ENCODE data around the gene MRPL55.

The MRPL55 gene

GRCh38 chr1:228092342-228093049 is 16.6 kb downstream of the MRPL55 start:
- no peak overlapping the region for H3K18ac ChIP-seq (ENCODE audit: low read length)
- H3K23ac ChIP-seq (ENCODE audit: low read depth, low read length, poor library complexity): no peak overlapping the region
- no peak overlapping the region for H2AFZ ChIP-seq (ENCODE audit: low read length)
- H3K36me3 ChIP-seq (replicated peaks in 1 of 2; ENCODE audit: control insufficient read depth in 2 of 2, insufficient read depth in 2 of 2, low read length in 2 of 2): peaks cover 25 to 91% of the 10 kb centered on the region in 2 donors
- no peak overlapping the region for H2BK12ac ChIP-seq (ENCODE audit: low read length)
- H3K4me3 ChIP-seq (ENCODE audit: low read length in 2 of 2): no peak overlapping the region
- H3K4me2 ChIP-seq (ENCODE audit: insufficient read depth, low read length, poor library complexity, severe bottlenecking): no peak overlapping the region
- no CpG with 5 or more reads among the region's 11 CpGs for WGBS, 2 donors (ENCODE audit: extremely low coverage in 2 of 2, insufficient read length in 2 of 2, insufficient replicate concordance in 1 of 2)
- H3K14ac ChIP-seq (ENCODE audit: low read length): no peak overlapping the region
- no peak overlapping the region for H3K4ac ChIP-seq (ENCODE audit: low read length)
- H2BK15ac ChIP-seq (ENCODE audit: low read length): no peak overlapping the region
- no peak overlapping the region for H2AK5ac ChIP-seq (ENCODE audit: low read depth, low read length)
- H4K91ac ChIP-seq (ENCODE audit: low read depth, low read length, poor library complexity): no peak overlapping the region
- no peak overlapping the region for H2BK5ac ChIP-seq (ENCODE audit: low read length)
- H3K9me3 ChIP-seq (replicated peaks in 1 of 2; ENCODE audit: control insufficient read depth in 2 of 2, insufficient read depth in 1 of 2, low read depth in 1 of 2, low read length in 2 of 2): peaks cover 16 to 40% of the 10 kb centered on the region in 2 donors
- no peak overlapping the region for H3K9ac ChIP-seq (ENCODE audit: low read depth, low read length, poor library complexity)
- H4K8ac ChIP-seq (ENCODE audit: low read depth, low read length): no peak overlapping the region
- no peak for DNase-seq (ENCODE audit: low spot score)
- no peaks in the 10 kb centered on the region for H3K27me3 ChIP-seq (ENCODE audit: control insufficient read depth in 3 of 3, insufficient read depth in 3 of 3, low read depth in 1 of 3, low read length in 3 of 3)
- H3K79me1 ChIP-seq (ENCODE audit: low read depth, low read length): peaks cover 28% of the 10 kb centered on the region
- H3K27ac ChIP-seq (replicated peaks; ENCODE audit: low read length): no peak overlapping the region
- no peak overlapping the region for H2BK120ac ChIP-seq (ENCODE audit: low read depth, low read length)
- H3K4me1 ChIP-seq (ENCODE audit: control insufficient read depth in 2 of 2, insufficient read depth in 1 of 2, low read depth in 1 of 2, low read length in 2 of 2): peaks cover 4 to 10% of the 10 kb centered on the region in 2 donors

DNA sequence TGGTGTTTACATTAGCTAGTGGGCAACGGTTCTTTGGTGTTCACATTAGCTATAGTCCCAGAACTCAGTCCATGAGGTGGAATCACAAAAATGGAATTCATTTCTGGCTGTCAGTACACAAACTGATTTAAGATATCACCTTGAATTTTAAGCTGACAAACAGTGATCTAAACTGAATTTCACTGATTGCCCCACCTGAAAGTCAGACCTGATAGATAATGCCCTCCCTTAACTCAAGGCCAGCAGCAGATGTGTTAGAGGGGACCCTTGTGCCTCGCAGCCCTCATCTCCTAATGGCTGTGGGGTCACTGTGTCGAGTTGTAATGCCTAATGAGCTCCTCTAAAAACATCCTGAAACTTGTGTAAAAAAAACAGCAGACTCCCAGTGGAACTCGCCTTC is 18.0 kb downstream of the MRPL55 start:
- Histone ChIP-seq H4K91ac (ENCODE audit: low read depth, low read length, poor library complexity) (no peak overlapping the region), H4K8ac (ENCODE audit: low read depth, low read length) (no peak overlapping the region), H3K4ac (ENCODE audit: low read length) (no peak overlapping the region), H3K36me3 (replicated peaks in 1 of 2; ENCODE audit: control insufficient read depth in 2 of 2, insufficient read depth in 2 of 2, low read length in 2 of 2) (peaks cover 13 to 87% of the 10 kb centered on the region in 2 donors), H2BK5ac (ENCODE audit: low read length) (no peak overlapping the region), H2AK5ac (ENCODE audit: low read depth, low read length) (no peak overlapping the region), H3K9ac (ENCODE audit: low read depth, low read length, poor library complexity) (no peak overlapping the region), H2BK15ac (ENCODE audit: low read length) (no peak overlapping the region), H3K23ac (ENCODE audit: low read depth, low read length, poor library complexity) (no peak overlapping the region), H3K4me3 (ENCODE audit: low read length in 2 of 2) (no peak overlapping the region), H3K4me1 (ENCODE audit: control insufficient read depth in 2 of 2, insufficient read depth in 1 of 2, low read depth in 1 of 2, low read length in 2 of 2) (peaks cover 4 to 12% of the 10 kb centered on the region in 2 donors), H3K9me3 (replicated peaks in 1 of 2; ENCODE audit: control insufficient read depth in 2 of 2, insufficient read depth in 1 of 2, low read depth in 1 of 2, low read length in 2 of 2) (peaks cover 16 to 40% of the 10 kb centered on the region in 2 donors), H2AFZ (ENCODE audit: low read length) (no peak overlapping the region), H2BK12ac (ENCODE audit: low read length) (no peak overlapping the region), H3K4me2 (ENCODE audit: insufficient read depth, low read length, poor library complexity, severe bottlenecking) (no peak overlapping the region), H3K27ac (replicated peaks; ENCODE audit: low read length) (no peak overlapping the region), H3K27me3 (ENCODE audit: control insufficient read depth in 3 of 3, insufficient read depth in 3 of 3, low read depth in 1 of 3, low read length in 3 of 3) (no peaks in the 10 kb centered on the region), H2BK120ac (ENCODE audit: low read depth, low read length) (no peak overlapping the region), H3K79me1 (ENCODE audit: low read depth, low read length) (peaks cover 26% of the 10 kb centered on the region), H3K14ac (ENCODE audit: low read length) (no peak overlapping the region), H3K18ac (ENCODE audit: low read length) (no peak overlapping the region)
- no peak for DNase-seq (ENCODE audit: low spot score)
- no CpG with 5 or more reads among the region's 4 CpGs for whole genome bisulfite sequencing, 2 donors (ENCODE audit: extremely low coverage in 2 of 2, insufficient read length in 2 of 2, insufficient replicate concordance in 1 of 2)

DNA sequence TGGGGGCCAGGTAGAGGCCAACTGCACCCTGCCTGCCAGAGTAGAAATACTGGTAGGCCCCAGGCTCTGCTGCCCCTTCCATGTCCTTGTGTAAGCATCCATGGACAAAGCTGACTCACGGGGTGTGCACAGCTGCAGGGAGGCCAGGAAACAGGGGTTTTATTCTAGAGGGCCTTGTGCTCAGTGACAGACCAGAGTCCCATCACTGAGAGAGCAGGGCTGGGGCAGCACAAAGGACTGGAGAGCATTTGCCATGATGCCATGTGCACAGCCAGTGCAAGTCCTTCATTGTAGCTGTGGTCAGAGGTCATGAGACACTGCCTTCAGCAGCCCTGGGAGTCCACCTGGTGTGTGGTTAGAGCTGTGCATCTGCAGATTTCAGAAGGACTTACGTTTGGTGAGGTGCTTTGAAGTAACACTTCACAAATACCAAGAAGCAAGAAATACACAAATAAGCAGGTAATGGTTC is 18.5 kb downstream of the MRPL55 start:
- WGBS, 2 donors (ENCODE audit: extremely low coverage in 2 of 2, insufficient read length in 2 of 2, insufficient replicate concordance in 1 of 2): no CpG with 5 or more reads among the region's 2 CpGs
- no peak overlapping the region for H3K23ac ChIP-seq (ENCODE audit: low read depth, low read length, poor library complexity)
- peaks cover 23% of the 10 kb centered on the region for H3K79me1 ChIP-seq (ENCODE audit: low read depth, low read length)
- H3K4me2 ChIP-seq (ENCODE audit: insufficient read depth, low read length, poor library complexity, severe bottlenecking): no peak overlapping the region
- H3K18ac ChIP-seq (ENCODE audit: low read length): no peak overlapping the region
- H4K8ac ChIP-seq (ENCODE audit: low read depth, low read length): no peak overlapping the region
- no peak overlapping the region for H4K91ac ChIP-seq (ENCODE audit: low read depth, low read length, poor library complexity)
- no peaks in the 10 kb centered on the region for H3K27me3 ChIP-seq (ENCODE audit: control insufficient read depth in 3 of 3, insufficient read depth in 3 of 3, low read depth in 1 of 3, low read length in 3 of 3)
- no peak overlapping the region for H3K14ac ChIP-seq (ENCODE audit: low read length)
- H3K9ac ChIP-seq (ENCODE audit: low read depth, low read length, poor library complexity): no peak overlapping the region
- no peak overlapping the region for H3K4me3 ChIP-seq (ENCODE audit: low read length in 2 of 2)
- H2AFZ ChIP-seq (ENCODE audit: low read length): no peak overlapping the region
- no peak for DNase-seq (ENCODE audit: low spot score)
- H2BK5ac ChIP-seq (ENCODE audit: low read length): no peak overlapping the region
- H2AK5ac ChIP-seq (ENCODE audit: low read depth, low read length): no peak overlapping the region
- no peak overlapping the region for H2BK12ac ChIP-seq (ENCODE audit: low read length)
- H3K27ac ChIP-seq (replicated peaks; ENCODE audit: low read length): no peak overlapping the region
- H3K4ac ChIP-seq (ENCODE audit: low read length): no peak overlapping the region
- H3K4me1 ChIP-seq (ENCODE audit: control insufficient read depth in 2 of 2, insufficient read depth in 1 of 2, low read depth in 1 of 2, low read length in 2 of 2): peaks cover 6 to 12% of the 10 kb centered on the region in 2 donors
- H3K36me3 ChIP-seq (replicated peaks in 1 of 2; ENCODE audit: control insufficient read depth in 2 of 2, insufficient read depth in 2 of 2, low read length in 2 of 2): peaks cover 16 to 86% of the 10 kb centered on the region in 2 donors
- no peak overlapping the region for H2BK120ac ChIP-seq (ENCODE audit: low read depth, low read length)
- H3K9me3 ChIP-seq (replicated peaks in 1 of 2; ENCODE audit: control insufficient read depth in 2 of 2, insufficient read depth in 1 of 2, low read depth in 1 of 2, low read length in 2 of 2): peaks cover 16 to 37% of the 10 kb centered on the region in 2 donors
- no peak overlapping the region for H2BK15ac ChIP-seq (ENCODE audit: low read length)

DNA sequence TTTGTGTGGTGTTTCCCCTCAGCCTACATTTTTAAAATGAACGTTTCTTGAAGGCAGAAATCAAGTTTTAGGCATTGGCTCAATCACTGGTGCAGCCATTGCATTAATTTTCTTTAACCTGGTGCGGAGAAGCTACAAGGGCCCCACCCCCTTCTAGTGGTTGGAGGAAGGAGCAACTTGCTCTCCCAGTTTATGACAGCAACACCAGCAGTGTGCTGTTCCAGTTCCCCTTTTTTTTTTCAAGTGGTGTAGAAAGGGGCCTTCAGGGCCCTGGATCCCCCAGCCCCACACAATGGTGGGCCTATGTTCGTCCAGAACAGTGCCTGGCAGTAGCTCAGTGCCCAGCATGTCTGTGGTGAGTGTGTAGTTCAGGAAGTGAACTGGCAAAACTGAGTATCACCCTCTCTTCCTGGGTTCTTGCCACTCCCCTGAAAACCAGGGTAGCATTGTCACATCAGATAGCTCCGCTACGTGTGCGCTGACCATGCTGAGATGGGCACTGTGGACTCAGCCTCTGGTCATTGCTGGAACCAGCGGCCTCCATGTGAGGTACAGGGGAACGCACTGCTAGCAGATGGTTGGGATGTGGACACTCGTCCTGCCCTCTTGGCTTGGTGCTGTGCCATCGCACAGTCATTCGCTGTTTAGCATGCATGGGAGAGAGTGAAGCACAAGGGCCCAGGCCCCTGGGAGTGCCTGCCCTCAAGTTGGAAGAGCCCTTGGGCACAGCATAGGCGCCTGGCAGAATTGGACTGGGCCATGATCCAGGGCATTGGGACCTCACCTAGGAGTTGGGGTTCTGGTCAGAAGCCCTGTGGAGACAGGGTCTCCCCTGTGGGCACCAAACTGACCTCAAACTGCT is 19.3 kb downstream of the MRPL55 start:
- peak overlapping the region; percentile 5 for H2BK5ac ChIP-seq (ENCODE audit: low read length)
- no peak overlapping the region for H4K91ac ChIP-seq (ENCODE audit: low read depth, low read length, poor library complexity)
- DNase-seq (ENCODE audit: low spot score): no peak
- H3K27me3 ChIP-seq (ENCODE audit: control insufficient read depth in 3 of 3, insufficient read depth in 3 of 3, low read depth in 1 of 3, low read length in 3 of 3): no peaks in the 10 kb centered on the region
- H2AFZ ChIP-seq (ENCODE audit: low read length): no peak overlapping the region
- peak overlapping the region; percentile 38 for H3K23ac ChIP-seq (ENCODE audit: low read depth, low read length, poor library complexity)
- no peak overlapping the region for H4K8ac ChIP-seq (ENCODE audit: low read depth, low read length)
- H3K79me1 ChIP-seq (ENCODE audit: low read depth, low read length): peaks cover 26% of the 10 kb centered on the region
- H3K36me3 ChIP-seq (replicated peaks in 1 of 2; ENCODE audit: control insufficient read depth in 2 of 2, insufficient read depth in 2 of 2, low read length in 2 of 2): peaks cover 13 to 86% of the 10 kb centered on the region in 2 donors
- H2BK12ac ChIP-seq (ENCODE audit: low read length): no peak overlapping the region
- H3K4me3 ChIP-seq (ENCODE audit: low read length in 2 of 2): no peak overlapping the region
- H3K18ac ChIP-seq (ENCODE audit: low read length): no peak overlapping the region
- peaks cover 14 to 28% of the 10 kb centered on the region in 2 donors for H3K9me3 ChIP-seq (replicated peaks in 1 of 2; ENCODE audit: control insufficient read depth in 2 of 2, insufficient read depth in 1 of 2, low read depth in 1 of 2, low read length in 2 of 2)
- no peak overlapping the region for H2BK120ac ChIP-seq (ENCODE audit: low read depth, low read length)
- H3K4me2 ChIP-seq (ENCODE audit: insufficient read depth, low read length, poor library complexity, severe bottlenecking): no peak overlapping the region
- no peak overlapping the region for H2AK5ac ChIP-seq (ENCODE audit: low read depth, low read length)
- H3K4ac ChIP-seq (ENCODE audit: low read length): no peak overlapping the region
- peak overlapping the region; percentile 67 for H3K14ac ChIP-seq (ENCODE audit: low read length)
- H3K9ac ChIP-seq (ENCODE audit: low read depth, low read length, poor library complexity): no peak overlapping the region
- peaks cover 13 to 19% of the 10 kb centered on the region in 2 donors for H3K4me1 ChIP-seq (ENCODE audit: control insufficient read depth in 2 of 2, insufficient read depth in 1 of 2, low read depth in 1 of 2, low read length in 2 of 2)
- H2BK15ac ChIP-seq (ENCODE audit: low read length): no peak overlapping the region
- no CpG with 5 or more reads among the region's 12 CpGs for WGBS, 2 donors (ENCODE audit: extremely low coverage in 2 of 2, insufficient read length in 2 of 2, insufficient replicate concordance in 1 of 2)
- no peak overlapping the region for H3K27ac ChIP-seq (replicated peaks; ENCODE audit: low read length)
